HT1080 (cell line): ENCODE data around the gene NCAN. TPM values are rescaled to one million over a fixed set of nuclear protein-coding genes. Genes with fewer than 3 reads are reported as not detected.

Source experiments
- DNase-seq: peaks from one replicate; pipeline ENCODE4 v3.0.0-alpha.2; 2015; ENCODE audit warnings: low read depth
- total RNA-seq: library from RNA; depleted of rRNA; stranded (reverse); fragments of >200 nt; shearing (Covaris generic); gene quantifications from 2 replicates; pipeline ENCODE4 v1.2.3, GENCODE V29; 2014

Gene NCAN
- total RNA-seq, 1 experiment from 2014 or later = not detected

DNA sequence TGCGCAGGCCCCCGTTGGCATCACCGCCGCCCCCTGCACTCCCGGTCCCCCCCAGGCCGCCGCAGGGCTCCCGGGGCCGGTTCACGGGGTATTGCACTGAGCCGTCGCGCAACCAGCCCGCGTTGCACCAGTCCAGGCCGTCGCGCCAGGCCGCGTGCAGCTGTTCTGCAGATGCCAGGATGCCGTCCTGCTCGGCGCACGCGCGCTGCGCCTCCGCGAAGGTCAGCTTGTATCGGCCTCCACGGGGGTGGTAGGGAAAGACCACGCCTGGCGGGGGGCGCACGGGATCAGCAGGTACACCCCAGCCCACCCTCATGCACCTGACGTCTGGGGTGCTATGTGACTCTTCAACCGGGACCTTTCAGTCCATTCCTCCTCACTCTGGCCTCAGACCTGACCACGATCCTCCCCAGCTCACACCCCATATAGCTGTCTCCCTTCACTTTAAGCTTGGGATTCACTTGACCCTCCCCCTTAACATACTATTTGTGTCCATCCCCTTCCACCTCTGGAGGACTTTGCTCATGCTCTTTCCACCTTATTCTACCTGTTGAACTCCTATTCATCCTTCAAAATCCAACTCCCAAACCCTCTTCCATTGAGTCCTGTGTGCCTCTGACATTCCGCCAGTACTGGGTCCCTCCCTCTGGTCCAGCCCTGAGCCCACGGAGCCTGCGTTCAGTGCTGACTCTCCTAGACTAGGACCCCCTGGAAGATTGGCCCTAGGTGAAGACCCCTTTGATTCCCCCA, 47.0 kb downstream of the NCAN start:
- no peak for DNase-seq

DNA sequence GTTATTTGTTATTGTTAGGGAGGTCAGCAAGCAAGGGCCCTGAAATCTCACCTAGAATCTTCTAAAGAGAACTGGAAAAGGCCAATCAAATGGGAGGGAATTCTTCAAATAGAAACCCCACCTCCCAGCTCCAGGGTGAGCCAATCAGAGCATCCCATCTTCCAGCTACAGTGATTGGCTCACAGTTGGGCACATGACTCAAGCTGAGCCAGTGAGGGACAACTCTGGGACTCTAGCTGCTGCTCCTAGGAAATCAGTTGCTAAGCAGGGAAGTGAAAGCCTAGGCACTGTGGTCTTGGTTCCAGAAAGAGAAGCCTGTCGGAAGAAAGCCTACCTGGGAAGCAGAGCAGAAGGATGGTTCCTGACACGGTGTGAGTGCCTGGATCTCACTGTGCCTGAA, 48.0 kb downstream of the NCAN start:
- peak; percentile 54 for DNase-seq

- no peak for DNase-seq
Observed at GRCh38 chr19:19260417-19261214, 48.9 kb downstream of the NCAN start.

GRCh38 chr19:19261350-19262189, 49.8 kb downstream of the NCAN start:
- DNase-seq = no peak

DNA sequence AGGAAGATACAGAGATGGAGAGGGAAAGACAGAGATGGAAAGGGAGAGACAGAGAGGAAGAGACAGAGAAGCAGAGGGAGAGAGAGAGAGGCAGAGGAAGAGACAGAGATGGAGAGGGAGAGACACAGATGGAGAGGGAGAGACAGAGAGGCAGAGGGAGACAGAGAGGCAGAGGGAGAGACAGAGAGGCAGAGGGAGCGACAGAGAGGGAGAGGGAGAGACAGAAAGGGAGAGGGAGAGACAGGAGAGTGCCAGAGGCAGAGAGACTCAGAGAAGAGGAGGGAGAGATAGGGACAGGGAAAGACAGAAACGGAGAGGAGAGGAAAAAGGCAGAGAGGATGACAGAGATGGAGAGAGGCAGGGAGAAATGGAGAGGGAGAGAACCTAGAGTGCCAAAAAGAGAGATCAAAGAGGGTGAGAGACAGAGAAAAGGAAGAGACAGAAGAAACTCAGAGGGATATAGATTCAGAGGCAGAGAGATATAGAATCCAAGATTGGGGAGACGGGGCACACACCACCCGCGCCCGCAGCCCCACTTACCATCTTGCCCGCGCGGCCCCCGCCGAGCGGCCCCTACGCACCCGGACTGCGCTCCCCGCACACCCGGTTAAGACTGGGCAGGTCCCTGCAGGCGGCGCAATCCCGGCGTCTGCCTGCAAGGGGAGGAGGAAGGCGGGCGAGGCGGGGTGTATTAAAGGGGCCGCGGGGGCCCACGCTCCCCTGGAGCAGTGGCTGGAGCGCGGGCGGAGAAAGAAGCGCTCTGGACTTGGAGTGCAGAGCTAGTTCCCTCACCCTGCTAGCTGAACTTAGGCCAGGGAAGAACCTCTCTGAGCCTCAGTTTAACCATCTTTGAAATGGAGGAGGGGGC, 50.7 kb downstream of the NCAN start:
- no peak for DNase-seq

- DNase-seq = no peak
Observed at GRCh38 chr19:19263886-19264487, 52.2 kb downstream of the NCAN start.

DNA sequence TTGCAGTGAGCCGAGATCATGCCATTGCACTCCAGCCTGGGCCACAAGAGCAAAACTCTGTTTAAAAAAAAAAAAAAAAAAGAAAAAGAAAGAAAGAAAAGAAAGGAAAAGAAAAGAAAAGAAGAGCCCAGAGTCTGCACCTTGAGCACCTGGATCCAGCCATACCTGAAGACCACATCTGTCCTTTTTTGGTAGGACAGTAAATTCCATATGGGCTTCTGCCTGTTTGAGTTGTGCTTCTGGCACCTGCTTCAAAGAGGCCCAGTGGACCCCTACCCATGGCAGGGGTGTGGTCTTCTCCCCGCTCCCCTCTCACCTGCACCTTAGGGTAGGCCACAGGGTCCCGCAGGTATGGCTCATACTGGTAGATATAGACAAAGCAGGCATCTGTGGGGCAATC, 55.5 kb downstream of the NCAN start:
- DNase-seq = no peak

- no peak for DNase-seq
Observed at GRCh38 chr19:19268453-19269385, 57.0 kb downstream of the NCAN start.

GRCh38 chr19:19269952-19270694, 58.4 kb downstream of the NCAN start:
- DNase-seq = no peak

- no peak for DNase-seq
Observed at GRCh38 chr19:19270749-19271571, 59.2 kb downstream of the NCAN start.

DNA sequence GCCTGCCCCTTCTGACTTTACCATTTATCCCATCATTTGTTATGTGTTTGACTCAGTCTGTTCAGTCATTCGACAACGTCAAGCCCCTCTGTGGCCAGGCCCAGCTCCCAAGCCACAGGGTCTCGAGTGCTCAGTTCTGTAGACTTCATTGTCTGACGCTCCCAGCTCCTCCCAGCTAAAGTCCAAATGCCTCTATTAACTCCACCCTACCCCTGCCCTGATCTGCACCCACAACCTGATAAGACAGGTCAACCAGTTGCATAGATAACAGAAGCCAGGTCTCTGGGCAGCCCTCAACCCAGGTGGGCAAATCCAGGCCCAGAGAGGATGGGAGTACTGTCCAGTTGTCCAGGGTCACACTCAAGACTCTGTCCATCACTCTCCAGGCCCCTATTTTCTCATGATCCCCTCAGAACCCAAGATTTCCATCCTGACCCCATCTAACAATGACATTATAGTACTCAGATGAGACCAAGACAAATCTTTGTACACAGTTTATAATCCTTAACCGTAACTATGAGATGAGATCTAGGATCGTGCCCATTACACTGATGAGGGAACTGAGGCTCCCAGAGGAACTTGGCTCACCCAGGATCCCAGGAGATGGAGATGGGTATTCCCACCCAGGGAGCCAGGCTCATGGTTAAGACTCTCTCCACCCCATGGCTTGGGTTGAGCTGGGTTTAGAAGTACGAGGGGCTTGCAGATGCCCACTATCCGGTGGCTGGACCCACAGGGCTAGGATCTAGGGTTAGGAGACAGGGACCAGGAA, 60.3 kb downstream of the NCAN start:
- DNase-seq = no peak

DNA sequence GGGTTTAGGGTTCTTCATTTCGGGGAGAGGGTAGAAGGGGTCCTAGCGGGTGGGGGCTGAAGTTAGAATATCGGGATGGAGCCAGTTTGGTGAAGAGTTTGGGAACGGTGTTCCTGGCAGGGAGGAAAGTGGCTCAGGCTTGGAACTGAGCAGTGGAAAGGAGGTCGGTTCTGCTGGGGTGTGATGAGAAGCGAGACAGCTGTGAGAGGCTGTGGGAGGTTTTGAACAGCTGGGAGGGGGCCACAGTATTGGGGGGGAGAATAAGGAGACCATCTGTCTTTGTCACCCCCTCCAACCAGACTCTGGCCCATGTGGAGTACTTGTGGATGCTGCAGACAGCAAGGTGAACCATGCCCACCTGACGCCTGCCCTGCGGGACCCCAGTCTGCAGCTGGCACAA, 62.4 kb downstream of the NCAN start:
- DNase-seq = no peak

DNA sequence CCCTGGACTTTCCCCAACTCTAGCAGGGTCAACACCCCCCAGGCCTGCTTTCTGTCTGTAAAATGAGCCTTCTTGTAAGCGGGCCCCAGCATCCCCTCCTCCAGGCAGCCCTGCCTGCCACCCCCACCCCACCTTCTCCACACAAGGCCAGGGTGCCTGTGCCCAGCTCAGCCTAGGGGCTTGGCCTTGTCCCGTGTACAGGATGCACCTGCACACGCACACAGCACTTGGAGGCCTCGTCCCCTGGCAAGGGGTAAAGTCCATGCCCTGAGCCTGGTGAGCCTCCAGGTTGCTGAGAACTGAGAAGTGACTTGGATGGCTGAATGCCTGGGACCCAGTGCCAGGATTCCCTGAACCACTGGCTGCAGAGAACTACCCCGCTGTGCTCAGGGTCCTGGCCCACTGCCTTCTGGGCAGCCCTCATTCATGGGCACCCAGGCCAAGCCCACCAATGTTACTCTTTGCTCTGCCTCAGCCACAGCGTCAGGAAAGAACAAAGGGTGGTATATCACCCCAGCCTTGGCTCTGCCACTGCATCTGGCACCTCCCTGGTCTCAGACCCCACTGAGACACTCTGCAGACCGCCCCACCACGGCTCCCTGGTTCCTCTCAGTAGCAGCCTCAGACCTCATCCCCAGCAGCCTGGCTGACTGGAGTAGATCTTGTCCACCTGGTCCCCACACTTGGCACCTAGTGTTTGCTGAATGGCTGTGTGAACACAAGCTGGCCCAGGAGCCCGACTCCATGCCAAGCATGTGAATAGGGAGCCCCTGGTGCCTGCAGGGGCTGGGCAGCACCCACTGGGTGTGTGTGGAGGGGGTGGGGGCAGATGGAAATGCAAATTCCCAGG, 63.2 kb downstream of the NCAN start:
- no peak for DNase-seq

GRCh38 chr19:19276386-19276785, 64.6 kb downstream of the NCAN start:
- DNase-seq = no peak

DNA sequence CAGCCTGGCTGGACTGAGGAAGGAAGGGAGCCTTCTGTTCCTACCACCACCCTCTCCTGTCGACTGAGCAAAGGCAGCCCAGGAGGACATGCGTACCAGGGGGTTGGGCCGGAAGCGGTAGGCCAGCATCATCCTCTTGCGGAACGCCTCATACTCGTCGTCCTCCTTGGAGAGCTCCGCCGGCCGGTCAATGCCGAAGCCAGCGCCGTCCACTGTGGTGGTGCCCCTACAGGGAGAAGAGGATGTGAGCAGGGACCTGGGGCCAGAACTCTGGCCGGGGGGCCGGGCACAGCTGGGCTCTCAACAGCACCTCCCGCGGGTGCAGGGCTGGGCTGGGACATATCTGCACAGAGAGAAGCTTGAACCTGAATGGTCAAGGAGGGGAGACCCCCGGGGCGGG, 65.1 kb downstream of the NCAN start:
- DNase-seq = no peak

DNA sequence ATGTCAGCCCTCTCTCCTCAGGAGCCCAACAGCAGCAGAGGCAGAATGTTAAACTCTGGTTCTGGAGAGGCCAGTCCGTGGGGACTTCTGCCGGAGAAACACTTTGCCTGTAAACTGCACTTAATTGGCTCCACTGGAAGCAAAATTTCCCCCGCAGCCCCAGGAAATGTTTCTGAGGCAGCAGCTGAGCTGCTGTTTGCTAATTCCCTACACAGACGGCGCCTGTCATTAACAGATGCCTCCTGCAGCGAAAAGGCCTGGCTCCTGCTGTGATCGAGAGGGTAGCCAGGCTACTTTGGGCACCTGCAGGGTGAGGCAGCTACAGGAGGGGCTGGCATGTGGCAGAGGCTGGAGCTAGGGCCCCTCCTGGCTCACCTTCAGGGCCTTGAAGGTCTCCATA, 66.6 kb downstream of the NCAN start:
- no peak for DNase-seq
